GM10248 (cell line): ENCODE results near the gene RASGRF2.

Source experiments
- CTCF ChIA-PET: fragments of 300-600 bp; sonication (Branson Sonifier 250); formaldehyde crosslinking; extraction: SDS; loops from one replicate; lab custom pipeline; 2021; ENCODE audit warnings: antibody characterized with exemption; lab: Yijun Ruan, JAX
- POLR2A ChIA-PET: fragments of 350-650 bp; sonication (Branson Sonifier 250); formaldehyde crosslinking; extraction: SDS; loops from one replicate; lab custom pipeline; 2020; ENCODE audit warnings: antibody characterized with exemption; lab: Yijun Ruan, JAX
- DNase-seq: peaks from one replicate; pipeline ENCODE4 v3.0.0; 2012; ENCODE audit errors: extremely low spot score
- CTCF ChIP-seq: IDR thresholded peaks from 2 replicates; pipeline ENCODE4 v1.5.1; 2012; ENCODE audit warnings: mild to moderate bottlenecking, low read depth; ENCODE audit errors: extremely low read depth, missing control alignments, control extremely low read depth

RASGRF2 gene

DNA sequence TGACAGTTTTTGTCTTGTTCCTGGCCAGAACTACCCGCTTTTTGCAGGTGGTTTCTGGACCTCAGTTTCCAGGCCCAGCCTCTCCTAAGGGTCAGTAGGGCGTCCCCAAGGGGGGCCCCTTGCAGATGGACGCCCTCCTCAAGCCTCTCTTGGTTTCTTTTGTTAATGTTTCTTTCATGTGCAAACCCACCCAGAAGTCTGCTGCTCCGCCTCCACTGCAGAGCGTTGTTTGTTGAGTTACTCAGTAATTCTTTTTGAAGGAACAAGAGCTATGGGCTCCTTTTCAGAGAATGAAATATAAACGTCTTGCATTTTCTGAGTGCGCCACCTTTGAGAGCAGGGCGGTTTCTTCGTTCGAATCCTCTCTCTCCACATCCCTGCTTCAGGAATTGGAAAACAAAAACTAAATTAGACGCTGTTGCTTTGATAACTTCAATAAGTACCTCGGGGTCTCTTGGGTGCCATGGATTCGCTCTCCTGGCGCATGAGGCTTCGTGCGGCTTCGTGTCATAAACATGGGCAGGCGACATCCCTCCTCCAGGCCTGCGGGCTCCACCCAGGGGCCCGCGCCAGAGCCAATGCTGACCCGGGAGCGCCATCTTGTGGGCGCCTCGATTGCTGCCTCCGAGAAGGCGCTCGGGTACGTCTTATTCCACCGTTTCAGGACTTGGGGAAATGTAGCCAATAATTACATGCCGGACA, 234.6 kb downstream of the RASGRF2 start:
- POLR2A ChIA-PET: no interaction called here
- peak; percentile 91 for DNase-seq

DNA sequence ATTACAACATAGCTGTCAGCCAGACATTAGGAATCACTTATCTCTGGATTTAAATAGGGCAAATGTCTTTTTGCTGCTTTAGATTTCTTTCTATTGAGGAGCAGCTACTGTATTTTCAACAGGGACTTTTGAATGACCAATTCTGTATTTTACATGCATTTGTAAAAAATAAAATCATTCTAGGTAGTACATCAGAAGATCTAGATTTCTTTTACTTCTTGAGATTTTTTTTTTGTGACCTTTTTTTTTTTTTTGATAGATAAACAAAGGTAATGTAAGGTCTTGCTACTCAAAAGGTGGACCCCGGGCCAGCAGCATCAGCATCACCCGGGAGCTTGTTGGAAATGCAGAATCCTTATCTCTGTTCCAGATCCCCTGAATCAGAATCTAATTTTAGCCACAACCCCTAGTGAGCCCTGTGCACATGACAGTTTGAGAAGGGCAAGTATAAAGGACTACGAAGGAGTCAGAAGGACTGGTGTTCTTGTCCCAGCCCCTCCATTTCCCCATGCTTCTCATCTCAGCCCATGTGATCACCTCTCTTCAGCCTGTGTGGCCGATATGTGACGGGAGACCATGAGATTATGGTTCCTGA, 235.3 kb downstream of the RASGRF2 start:
- DNase-seq: no peak
- no peak for TF ChIP-seq CTCF
- CTCF ChIA-PET: interaction anchor here (0.8 to 2.7 kb wide), 18 partner anchors 8 to 508 kb away, joined by 3 to 41 read pairs (median 4); no protein-coding TSS in a partner anchor
- POLR2A ChIA-PET: no interaction called here

More for the DNA sequence above, 234.6 kb downstream of the RASGRF2 start:
- TF ChIP-seq CTCF: peak; percentile 93
- CTCF ChIA-PET: interaction anchor here (0.8 to 4.7 kb wide), 20 partner anchors 8 to 507 kb away, joined by 3 to 41 read pairs (median 4); no protein-coding TSS in a partner anchor

DNA sequence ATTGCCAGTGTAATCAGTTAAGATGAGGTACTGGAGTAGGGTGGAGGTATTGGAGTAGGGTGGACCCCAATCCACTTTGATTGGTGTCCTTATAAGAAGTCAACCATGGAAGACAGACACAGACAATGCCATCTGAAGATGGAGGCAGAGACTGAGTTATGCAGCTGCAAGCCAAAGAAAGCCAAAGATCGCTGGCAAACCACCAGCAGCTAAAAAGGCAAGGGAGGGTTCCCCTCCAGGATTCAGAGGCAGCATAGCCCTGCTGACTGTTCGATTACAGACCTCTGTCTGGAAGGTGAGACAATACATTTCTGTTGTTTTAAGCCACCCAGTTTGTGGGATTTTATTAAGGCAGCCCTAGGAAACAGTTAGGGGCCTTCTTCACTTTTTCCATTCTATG, 242.5 kb downstream of the RASGRF2 start:
- no peak for DNase-seq
- POLR2A ChIA-PET: no interaction called here
- TF ChIP-seq CTCF: no peak
- CTCF ChIA-PET: interaction anchor here (1.3 to 4.4 kb wide), 6 partner anchors 8 to 96 kb away, joined by 3 to 26 read pairs (median 9); no protein-coding TSS in a partner anchor

DNA sequence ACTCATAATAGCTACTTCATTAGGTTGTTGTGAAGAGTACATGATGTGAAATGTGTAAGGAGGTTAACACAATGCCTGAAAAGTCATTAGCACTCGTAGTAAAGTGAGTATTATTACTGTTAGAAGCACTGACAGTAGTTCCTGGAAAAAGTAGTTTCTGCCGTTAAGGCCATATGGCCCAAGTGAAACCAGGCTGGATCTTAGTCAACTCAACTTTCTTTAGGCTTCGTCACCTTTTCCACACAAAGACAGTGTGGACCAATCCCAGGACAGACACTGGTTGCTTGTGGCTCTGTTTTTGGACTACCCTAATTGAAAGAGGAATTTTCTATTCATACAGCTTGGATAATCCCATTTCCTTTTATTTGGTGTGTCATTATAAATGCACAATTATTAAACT, 243.6 kb downstream of the RASGRF2 start:
- no peak for TF ChIP-seq CTCF
- ChIA-PET CTCF (interaction anchor here (1.3 to 4.4 kb wide), 4 partner anchors 9 to 95 kb away, joined by 4 to 26 read pairs (median 12); no protein-coding TSS in a partner anchor), POLR2A (no interaction called here)
- no peak for DNase-seq

GRCh38 chr5:81204205-81204604, 244.0 kb downstream of the RASGRF2 start:
- POLR2A ChIA-PET: no interaction called here
- TF ChIP-seq CTCF: no peak
- CTCF ChIA-PET: interaction anchor here (2.5 to 8.3 kb wide), 4 partner anchors 9 to 95 kb away, joined by 9 to 41 read pairs (median 20); no protein-coding TSS in a partner anchor
- DNase-seq: no peak

- ChIA-PET CTCF (interaction anchor here (0.9 to 8.3 kb wide), 3 partner anchors 10 to 20 kb away, joined by 3 to 41 read pairs (median 9); no protein-coding TSS in a partner anchor), POLR2A (no interaction called here)
- no peak for DNase-seq
- TF ChIP-seq CTCF: no peak
Measured at GRCh38 chr5:81205058-81205457, 244.9 kb downstream of the RASGRF2 start.
